Myocyte (in vitro differentiated cells): Measurements from ENCODE around the gene SUOX. TPM values are rescaled to one million over a fixed set of nuclear protein-coding genes. Genes with fewer than 3 reads are reported as not detected.
"Not testable (repeated sequence)": the region's sequence is repeated elsewhere in the genome, so short reads cannot be mapped to it uniquely, and the experiment has no call there.

Experiments
- DNase-seq: peaks from one replicate; pipeline ENCODE4 v3.0.0-alpha.2; 2012; ENCODE audit warnings: low read depth
- polyA plus RNA-seq: library from polyadenylated mRNA; unstranded; fragments of >200 nt; gene quantifications from one replicate; pipeline ENCODE4 v1.2.1, GENCODE V29; 2012; ENCODE audit warnings: missing spikeins
- total RNA-seq: library from RNA; depleted of rRNA; stranded (reverse); fragments of >200 nt; gene quantifications from 2 replicates; pipeline ENCODE4 v1.2.3, GENCODE V29; 2014

The SUOX gene
- 14.0 and 15.8 TPM in 2 replicates for total RNA-seq
- 15.2 TPM for polyA plus RNA-seq

DNA sequence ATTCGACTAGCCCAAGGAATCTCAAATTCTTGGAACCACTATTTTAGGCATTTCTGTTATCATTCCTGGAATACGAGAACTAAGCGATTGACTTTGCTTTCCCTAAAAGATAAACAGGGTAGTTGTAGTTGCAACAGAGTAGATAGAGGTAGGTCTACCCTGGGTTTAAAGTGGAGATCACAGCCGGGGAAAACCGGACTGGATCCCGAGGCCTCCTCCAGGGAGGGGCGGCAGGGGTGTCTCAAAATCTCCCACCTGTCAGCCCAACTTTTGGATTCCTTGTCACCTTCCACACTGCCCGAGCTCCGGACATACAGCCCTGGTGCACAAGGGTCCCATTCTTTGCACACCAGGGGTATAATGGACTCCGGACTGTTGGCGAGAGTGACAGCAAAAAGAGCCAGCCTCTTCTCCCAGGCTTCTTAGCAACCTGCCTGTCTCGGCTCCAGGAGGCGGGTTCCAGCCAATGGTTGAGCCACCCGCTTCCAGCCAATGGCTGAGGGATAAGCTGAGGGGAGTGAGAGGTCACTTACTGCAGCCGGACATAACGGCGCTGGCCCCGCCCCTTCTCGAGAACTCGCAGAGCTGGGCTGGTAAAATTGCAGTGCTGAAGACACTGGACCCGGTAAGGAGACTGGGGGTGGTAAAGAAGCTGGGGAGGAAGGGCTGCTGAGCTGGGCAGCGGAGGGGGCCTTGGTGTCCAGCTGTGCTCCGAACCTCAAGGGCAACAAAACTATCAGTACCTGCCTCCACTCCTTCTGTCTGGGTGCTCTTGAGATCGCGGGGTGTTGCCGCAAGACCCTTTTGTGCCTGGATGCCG lies at the start of gene SUOX:
Gene SUOX (plus strand): TSS at position 562 of the 820 bp plus-strand sequence. CDS start 4,946 bp downstream, outside the sequence.
- peak; percentile 98 for DNase-seq

DNA sequence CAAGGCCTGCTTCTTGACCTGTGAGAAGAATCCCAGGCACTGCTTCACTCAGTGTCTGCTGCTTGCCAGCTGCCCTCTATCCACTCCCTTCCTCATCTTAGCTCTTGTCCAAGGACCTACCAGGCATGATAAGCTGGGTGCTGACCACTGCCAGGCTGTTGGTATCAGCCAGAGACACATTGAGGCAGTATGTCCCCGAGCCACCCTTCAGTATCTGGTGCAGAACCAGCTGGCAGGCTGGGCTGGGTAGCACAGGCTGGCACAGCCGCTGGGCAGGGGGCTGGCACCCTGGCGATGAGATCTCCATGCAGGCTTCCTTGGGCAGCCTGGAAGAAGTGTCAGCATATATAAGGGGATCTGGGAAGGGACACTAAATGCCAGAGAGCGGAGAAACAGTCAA lies 41.7 kb upstream of the SUOX start:
- no peak for DNase-seq

DNA sequence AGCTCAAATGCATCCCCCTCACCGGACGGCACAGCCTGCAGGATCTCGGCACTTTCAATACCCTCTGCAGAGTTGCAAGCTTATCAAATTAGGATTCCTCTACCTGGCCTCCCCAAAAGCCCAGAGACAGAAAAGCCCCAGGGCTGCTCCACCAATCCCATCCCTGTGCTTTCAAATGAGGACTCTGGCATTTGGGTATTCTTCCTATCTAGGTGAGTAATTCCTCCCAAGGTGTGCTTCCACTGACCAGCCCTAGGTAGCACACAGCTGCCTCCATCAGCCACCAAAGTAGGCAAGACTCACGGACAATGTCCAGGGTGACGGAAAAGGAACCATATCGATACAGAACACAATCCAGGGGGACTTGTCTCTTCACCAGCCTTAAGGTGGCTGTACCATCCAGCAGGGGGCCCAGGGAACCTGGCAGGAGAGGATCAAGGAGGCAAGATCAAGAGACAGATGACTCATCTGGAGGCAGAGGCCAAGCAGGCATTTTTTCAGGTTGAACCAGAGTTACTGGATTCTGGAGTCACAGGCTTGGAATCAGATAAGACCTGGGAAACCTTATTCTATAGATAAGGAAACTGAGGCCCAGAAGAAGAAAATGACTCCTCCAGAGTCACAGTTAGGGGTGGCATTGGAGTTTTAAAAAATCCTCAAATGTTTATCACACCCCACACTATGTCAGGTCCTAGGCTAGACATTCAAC lies 41.1 kb upstream of the SUOX start:
- DNase-seq: no peak

DNA sequence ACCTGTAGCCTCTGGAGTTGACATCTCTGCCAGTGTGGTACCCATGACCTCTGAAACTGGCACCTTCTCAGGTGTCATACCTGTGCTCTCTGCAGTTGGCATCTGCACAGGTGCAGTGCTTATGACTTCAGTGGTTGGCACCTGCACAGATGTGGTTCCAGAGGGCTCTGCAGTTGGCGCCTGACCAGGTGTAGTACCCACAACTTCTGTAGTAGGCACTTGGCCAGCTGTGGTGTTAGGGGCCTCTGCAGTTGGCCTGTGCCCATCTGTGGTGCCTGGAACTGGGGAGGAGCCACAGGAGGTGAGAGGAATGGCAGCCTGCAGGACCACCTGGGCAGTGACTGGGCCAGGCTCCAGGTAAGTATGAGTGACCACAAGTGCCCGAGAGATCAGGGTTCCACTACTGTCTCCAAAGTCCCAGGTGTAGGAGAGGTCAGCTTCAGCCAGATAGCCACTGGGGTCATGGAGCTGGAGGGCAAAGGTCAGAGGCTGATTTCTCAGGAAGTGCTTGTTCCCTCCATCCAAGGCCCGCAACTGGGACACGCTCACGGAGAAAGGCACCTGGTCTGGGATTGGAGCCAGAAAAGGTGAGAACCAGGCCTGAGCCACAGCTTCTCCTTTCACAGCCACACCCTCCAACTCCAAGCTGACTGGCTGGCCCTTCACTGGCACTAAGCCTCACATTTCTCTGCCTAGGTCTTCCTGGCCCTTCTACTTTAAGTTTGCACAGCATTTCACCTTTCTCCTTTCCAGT lies 39.8 kb upstream of the SUOX start:
- DNase-seq: no peak

DNA sequence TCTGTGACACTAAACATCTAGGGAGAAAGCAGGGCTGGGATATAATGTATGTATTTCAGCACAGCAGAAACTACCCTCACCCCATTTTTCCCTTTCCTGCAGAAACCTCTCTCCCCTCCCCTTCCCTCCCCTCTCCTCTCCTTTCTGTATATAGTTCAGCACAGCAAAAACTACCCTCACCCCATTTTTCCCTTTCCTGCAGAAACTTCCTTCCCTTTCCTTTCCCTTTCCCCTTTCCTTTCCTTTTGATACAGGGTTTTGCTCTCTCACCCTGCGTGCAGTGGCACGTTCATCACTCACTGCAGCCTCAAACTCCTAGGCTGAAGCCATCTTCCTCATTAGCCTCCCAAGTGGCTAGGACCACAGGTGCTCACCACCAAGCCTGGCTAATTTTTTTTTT lies 33.3 kb upstream of the SUOX start:
- no peak for DNase-seq

DNA sequence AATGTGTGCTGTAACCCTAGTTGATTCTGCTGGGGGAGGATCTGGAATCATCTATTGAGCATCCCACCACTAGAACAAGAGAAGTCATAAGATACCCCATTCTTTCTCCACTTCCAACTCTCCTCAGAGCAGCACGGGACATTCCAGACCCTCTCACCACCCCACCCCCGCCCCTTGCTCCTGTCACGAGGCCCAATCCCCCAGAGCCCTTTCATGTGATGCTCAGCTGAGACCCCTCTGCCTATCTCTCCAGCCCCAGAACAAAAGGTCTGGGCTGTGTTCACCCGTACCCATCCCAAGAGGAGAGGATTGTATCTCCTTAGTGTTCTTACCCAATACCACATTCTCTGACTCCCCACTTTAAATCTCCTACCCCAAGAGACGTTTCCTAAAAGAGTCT lies 31.8 kb upstream of the SUOX start:
- DNase-seq: no peak

DNA sequence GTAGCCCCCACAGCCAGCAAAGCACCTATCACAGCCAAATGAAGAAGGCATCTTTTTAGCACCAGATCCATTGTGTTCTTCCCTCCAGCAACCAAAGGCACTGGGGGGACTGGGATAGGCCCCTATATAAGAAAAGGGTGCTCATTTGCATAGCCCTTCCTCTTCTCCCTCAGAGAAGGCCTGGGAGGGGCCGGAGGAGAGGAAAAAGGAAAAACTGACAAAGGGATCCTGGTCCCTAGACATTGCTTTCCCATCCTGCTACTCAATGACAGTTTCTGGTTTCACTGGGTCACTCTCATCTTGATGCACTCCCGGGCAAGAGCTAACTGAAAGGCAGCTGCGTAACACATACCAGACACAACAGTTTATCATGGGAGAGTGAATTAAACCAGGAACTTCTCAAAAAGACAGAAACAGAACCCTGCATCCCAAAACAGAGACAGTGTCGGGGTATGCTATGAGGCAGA lies 31.1 kb upstream of the SUOX start, which contains the start of gene PMEL:
Gene PMEL (minus strand): TSS at position 102 of the 467 bp plus-strand sequence. CDS start 31 bp downstream, at position 71.
- no peak for DNase-seq

DNA sequence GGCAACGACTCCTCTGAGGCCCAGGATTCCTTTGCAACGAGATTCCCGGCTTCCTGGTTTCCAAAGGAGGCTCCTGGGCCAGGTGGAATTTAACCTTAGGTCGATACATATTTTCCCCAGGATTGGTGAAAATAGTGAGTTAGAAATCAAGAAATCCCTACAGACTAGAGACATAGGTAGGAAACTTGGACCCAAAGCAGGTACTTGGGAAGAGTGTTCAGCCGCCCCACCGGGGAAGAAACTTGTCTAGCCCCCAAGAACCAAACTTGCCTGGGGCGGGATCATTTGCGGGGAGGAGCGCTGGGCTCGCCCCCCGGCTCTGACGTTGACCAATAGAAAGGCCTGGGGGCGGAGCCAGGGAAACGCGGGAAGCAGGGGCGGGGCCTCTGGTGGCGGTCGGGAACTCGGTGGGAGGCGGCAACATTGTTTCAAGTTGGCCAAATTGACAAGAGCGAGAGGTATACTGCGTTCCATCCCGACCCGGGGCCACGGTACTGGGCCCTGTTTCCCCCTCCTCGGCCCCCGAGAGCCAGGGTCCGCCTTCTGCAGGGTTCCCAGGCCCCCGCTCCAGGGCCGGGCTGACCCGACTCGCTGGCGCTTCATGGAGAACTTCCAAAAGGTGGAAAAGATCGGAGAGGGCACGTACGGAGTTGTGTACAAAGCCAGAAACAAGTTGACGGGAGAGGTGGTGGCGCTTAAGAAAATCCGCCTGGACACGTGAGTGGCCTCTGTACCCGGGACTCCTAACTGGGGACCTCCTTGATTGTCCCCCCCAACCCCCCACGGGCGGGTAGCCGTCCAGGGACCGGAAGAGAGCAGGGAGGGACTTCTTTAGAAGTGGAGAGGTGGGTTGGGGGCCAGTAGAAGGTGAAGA lies 30.4 kb upstream of the SUOX start, which contains the start of gene CDK2:
Gene CDK2 (plus strand): TSS at position 423 of the 874 bp plus-strand sequence. CDS start 179 bp downstream, at position 602.
- DNase-seq: peak; percentile 83

DNA sequence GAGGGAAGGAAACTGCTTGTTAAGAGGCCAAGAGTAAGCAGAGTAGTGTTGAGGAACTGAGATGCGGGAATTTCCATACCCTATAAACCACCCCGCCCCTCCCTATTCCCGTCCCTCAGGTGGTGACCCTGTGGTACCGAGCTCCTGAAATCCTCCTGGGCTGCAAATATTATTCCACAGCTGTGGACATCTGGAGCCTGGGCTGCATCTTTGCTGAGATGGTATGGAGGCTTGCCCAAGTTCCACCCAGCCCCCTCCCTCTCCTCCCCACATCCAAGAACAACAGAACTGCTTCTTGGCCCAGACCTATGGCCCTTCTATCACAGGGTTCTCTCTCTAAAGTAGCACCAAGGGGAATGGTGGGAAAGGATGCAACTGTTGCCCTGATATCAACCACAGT lies 27.7 kb upstream of the SUOX start:
- no peak for DNase-seq

DNA sequence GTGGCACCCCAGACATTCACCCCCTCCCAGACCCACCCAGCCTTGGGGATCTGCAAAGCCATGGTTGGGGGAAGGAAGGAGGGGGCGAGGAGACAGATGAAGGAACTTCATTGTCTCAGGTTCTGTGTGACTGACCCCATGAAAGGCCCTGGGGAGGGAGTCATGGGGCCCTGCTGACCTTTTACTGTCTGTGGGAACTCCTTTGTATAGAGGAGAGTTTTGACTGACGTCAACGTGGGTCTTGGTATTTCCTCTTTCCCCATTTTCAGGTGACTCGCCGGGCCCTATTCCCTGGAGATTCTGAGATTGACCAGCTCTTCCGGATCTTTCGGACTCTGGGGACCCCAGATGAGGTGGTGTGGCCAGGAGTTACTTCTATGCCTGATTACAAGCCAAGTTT lies 26.3 kb upstream of the SUOX start:
- no peak for DNase-seq

DNA sequence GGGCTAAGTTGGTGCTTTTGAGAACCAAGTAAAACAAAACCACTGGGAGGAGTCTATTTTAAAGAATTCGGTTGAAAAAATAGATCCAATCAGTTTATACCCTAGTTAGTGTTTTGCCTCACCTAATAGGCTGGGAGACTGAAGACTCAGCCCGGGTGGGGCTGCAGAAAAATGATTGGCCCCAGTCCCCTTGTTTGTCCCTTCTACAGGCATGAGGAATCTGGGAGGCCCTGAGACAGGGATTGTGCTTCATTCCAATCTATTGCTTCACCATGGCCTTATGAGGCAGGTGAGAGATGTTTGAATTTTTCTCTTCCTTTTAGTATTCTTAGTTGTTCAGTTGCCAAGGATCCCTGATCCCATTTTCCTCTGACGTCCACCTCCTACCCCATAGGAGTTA lies 25.0 kb upstream of the SUOX start:
- peak; percentile 23 for DNase-seq

DNA sequence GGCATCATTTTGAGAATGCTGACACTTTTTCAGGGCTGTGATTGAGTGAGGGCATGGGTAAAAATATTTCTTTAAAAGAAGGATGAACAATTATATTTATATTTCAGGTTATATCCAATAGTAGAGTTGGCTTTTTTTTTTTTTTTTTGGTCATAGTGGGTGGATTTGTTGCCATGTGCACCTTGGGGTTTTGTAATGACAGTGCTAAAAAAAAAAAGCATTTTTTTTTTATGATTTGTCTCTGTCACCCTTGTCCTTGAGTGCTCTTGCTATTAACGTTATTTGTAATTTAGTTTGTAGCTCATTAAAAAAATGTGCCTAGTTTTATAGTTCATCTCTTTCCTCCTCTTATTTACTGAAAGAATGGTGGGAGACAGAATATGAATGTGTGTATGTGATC lies 24.6 kb upstream of the SUOX start:
- DNase-seq: no peak

DNA sequence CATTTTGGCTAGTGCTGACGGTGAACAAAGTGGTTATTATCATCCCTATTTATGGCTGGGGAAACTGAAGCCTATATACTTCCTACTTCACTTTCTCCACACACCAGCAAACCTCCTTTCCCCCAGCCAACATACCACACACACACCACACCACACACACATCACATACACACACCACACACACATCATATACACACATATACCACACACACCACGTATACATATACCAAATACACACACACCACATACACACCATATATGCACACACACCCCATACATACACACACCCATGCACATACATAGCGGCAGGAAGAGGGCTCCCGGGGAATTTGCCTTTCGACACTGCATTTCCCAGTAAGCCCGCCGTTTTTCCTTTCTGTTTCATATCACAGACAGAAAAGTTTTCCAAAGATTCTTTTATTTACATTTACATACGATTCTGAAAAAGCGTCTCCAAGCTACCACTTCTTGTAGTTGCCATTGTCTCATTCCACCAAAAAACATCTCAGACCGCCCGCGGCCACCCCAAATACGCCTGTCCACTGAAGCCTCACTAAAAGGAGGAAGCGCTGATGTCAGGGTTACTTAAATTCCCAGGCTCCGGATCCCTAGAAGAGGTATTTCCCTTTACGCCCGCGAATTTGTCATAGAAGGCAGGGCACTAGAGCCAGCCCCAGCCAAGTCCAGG lies 24.0 kb upstream of the SUOX start:
- no peak for DNase-seq

DNA sequence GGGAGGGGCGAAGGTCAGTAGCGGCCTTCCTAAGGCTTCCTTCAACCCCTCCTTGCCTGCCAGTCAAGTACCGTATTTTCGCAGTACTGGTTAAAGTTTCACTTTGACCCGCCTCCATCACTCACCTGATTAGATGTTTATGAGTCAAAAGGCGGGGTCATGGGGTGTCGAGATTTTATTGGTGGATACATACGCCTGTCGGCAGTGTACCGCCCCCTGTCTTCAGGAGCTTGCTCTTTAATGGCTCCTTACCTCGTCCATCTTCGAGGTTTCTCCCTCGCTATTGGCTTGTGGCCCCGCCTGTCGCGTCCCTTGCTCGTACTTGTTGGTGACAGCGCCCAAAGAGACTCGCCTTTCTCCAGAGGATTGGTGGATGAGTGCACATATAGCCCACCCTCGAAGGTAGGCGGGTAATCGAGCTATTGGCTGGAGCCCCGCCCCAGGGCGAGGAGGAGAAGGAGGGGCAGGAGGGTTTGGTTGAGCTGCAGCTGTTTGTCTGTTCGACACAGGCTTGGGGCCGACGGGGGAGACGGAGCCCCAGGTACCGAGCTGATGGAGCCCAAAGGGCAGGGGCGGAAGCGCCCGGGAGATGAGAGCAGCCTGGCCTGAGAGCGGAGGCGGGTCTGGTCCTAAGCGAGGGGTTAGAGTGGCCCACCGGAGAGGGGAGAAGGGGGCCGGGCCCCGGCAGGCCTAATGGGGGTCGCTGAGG lies 23.3 kb upstream of the SUOX start, which contains the start of gene RAB5B:
Gene RAB5B (plus strand): TSS at position 480 of the 709 bp plus-strand sequence. CDS start 12,883 bp downstream, outside the sequence.
- DNase-seq: peak; percentile 100

DNA sequence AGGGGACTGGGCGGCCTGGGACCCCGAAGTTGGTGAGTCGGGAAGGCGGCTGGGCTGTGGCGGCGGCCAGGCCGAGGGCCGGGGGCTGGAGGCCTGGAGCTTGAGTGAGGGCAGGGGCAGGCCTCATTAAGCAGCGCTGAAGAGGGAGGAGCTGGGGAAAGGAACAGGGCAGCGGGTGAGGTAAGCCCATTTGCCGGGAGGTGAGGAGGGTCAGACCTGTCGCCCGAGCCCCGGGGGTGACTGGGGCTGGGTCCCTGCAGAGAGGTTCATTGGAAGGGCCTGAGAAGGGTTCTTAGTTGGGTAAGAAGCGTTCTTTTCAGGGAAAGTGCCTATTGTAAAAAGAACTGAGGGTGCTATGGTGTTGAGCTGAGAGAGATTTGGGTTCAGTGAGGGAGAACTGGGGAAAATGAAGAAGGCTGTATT lies 22.8 kb upstream of the SUOX start:
- peak; percentile 49 for DNase-seq

DNA sequence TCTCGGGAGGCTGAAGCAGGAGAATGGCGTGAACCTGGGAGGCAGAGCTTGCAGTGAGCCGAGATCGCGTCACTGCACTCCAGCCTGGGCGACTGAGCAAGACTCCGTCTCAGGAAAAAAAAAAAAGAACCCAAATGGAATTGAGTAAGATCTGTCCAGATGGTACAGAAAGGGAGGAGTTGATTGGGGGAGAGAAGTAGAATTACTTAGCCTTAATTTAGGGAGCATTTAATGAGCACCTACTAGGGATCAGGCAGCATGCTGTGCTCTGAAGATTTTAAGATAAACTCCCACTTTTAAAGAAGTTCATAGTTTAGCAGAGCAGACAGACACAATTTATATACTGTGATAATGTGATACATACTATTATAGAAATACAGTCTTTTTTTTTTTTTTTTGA lies 18.7 kb upstream of the SUOX start:
- DNase-seq: no peak

DNA sequence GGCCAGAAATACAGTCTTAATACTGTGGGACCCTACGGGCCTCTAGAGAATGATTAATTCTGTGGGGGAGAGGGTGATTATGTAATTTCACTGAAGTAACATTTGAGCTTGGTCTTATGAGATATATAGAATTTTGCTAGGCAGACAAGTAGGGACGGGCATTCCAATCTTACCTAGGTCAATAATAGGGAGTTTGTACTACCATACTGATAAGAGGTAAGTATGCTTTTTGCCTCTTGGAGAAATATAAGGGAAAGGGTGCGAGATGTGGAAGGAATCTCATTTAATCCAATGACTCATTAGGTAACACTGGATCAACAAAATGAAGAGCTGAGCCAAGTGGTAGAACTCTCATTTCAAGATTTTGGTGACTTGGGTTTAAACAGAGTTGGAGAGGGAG lies 18.0 kb upstream of the SUOX start:
- no peak for DNase-seq

DNA sequence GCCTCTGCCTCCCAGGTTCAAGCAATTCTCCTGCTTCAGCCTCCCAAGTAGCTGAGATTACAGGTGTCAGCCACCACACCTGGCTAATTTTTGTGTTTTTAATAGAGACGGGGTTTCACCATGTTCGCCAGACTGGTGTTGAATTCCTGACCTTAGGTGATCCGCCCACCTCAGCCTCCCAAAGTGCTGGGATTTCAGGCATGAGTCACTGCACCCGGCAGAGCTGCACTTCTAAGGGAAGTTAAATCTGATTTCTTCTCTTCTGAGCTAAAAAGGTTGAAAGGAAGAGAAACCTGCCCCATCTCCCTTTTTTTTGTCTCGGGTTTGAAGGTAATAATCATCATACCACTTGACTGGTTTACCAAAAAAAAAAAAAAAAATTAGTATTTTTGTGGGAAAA lies 15.2 kb upstream of the SUOX start:
- DNase-seq: not testable (repeated sequence)

DNA sequence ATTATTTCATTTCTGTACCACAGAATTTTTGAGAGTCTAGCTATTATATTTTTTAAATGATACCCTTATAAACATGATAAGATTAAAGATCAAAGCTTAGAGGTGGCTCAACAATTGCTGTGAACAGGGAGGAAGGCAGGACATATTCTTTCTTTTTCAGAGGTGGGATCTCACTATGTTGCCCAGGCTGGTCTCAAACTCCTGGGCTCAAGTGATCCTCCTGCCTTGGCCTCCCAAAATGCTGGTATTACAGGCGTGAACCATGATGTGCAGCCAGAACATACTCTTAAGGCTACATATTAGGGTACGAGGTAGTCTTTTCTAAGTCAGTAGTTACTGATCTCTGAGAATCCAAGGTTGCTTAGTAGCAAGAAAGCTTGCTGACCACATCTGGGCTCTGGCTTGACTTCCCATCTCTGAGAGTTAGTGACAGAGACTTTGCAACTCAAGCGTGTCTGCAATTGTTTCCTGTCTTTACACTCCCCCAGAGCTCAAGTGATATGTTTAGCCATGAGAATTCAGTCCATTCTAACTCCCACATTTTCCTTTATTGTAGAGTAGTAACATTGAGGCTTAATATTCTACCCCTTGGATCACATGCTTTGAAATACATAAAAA lies 14.6 kb upstream of the SUOX start:
- DNase-seq: no peak
